ENCODE data around the gene NMD3.
"Not testable (repeated sequence)": the region's sequence is repeated elsewhere in the genome, so short reads cannot be mapped to it uniquely, and the experiment has no call there.

Gene NMD3

DNA sequence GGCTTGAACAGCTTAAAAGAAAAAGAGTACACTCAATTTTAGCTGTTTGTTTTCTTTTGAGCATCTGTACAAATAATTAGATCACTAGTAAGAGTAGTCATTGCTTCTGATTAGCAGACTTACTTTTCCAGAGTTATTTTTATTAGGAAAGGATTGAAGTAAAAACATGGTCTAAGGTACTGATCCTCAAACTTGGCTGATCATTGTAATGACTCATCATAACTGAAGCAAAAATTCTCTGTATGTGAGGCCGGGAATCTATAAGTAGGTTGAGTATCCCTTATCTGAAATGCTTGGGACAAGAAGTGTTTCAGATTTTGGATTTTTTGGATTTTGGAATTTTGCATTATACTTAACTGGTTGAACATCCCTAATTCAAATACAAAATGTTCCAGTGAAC is 12.4 kb downstream of the NMD3 start:
- DNase-seq, result no peak

DNA sequence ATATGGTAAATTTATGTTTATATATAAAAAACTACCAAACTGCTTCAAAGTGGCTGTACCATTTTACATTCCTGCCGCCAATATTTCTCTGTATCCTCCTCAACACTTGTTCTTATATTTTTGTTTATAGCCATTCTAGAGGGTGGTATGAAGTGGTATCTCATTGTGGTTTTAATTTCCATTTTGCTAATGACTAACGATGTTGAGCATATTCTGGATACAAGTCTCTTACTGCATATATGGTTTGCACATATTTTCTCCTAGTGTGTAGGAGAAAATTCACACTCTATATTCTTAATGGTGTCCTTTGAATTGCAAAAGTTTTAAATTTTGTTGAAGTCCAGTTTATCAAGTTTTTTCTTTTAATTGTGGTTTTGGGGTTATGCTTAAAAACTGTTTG is 15.1 kb downstream of the NMD3 start:
- DNase-seq, result no peak

DNA sequence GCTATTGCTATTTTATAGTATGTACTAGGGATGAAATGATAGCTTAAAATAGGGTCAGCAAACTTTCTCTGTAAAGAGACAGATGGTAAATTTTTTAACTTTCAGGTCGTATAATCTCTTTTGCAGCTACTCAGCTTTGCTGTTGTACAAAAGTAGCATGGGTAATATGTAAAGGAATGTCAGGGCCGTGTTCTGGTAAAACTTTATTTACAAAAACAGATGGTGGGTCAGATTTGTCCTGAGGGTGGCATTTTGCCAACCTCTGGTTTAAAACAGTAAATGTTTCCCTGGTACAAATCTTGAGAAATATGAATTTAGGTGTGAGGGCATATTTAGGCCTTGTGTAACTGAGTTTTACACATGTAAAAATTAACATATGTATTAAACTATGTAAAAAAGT is 18.6 kb downstream of the NMD3 start:
- DNase-seq, result no peak

DNA sequence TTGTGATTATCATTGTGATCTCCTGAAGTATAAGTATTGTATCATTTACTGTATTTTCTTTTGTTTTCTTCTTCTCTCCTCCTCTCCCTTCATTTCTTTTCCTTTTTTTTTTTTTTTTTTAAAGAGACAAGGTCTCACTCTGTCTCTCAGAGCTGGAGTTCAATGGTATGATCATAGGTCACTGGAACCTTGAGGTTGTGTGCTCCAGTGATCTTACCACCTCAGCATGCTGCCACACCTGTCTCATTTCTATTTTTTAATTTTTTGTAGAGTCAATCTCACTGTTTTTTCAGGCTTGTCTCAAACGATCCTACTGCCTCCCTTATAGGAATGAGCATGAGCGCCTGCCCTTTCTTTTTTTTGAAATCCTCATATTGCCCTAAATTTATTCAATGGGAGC is 23.4 kb downstream of the NMD3 start:
- DNase-seq, result no peak

DNA sequence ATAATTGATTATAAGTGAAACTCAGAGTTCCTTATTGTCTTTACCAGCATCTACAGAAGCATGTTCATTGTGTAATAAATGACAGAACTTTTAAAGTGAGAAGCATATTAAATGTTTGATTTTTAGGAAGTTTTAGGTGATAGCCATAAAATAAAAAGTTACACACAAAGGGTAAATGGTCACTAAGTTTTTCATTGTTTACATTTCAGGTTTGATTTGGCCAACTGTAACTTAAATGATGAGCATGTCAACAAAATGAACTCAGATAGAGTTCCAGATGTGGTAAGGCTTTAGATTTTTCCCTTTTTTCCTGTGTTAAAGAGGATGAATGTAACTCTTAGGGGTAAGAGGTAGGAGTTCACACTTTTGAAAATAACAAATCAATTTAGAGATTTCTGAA is 25.9 kb downstream of the NMD3 start:
- DNase-seq, result no peak

DNA sequence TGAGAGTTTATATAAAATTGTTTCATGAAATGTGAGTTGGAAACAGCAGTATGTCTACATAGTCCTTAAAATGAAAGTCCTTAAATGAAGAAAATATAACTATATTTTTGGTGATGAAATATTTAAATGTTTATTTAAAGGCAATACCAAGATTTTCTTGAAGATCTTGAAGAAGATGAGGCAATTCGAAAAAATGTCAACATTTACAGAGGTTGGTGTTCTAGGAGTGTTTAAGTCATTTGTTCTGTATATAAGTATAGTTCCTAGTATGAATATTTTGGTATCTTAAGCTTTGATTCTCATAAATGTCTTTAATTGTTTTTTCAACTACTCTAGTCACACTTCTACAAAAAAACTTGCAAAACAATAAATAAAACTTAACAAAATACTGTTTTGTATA is 29.0 kb downstream of the NMD3 start:
- DNase-seq, result no peak

DNA sequence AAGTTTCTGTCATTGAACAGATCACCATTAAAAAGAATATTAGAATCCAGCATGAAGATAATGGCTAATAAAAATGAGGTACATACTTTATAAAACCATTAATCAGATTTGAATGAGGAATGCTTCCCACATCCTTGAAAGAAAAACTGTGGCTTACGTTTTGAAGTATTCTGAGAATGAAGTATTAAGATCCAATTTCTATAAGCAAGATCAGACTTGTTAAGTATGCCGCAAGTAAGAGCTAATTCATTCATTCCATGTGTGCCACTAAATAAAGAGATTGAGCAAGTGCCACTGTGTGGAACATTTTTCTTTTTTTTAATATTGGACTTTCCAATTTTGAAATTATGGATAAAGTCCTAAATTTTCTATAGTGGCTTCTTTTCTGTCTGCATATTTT is 30.6 kb downstream of the NMD3 start:
- no peak for DNase-seq

DNA sequence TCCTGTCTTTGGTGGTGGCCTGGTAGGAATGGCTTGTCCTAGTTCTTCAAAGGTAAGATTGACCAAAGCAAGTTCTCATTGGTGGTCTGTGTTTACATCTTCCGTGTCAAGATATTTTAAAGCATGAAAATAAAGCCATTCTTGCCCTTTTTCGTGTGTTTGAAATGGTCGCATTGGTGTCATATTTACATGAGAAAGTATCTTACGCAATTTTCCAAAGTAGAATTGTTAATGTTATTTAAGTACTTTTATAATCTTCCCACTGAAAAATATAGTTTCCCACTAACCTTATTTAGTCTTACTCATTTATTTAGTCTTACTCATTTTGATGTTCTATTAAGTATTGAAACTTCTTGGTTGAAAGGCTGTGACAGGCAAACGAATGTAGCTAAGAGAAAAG is 31.0 kb downstream of the NMD3 start:
- no peak for DNase-seq

DNA sequence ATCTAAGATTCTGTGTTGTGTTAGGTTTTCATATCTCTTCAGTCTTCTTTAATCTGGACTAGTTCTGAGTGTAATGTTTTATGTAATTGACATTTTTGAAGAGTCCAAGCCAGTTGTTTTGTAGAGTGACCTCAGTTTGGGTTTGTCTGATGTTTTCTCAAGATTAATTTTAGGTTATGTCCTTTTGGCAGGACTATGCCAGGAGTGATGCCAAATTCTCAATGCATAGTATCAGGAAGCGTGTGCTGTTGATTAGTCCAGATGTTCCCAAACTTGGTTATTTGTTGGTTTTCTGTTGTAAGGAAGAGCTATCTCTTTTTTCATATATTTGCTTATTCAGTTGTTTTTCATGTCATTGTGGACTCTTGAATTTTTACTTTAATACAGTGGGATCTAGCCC is 32.6 kb downstream of the NMD3 start:
- no peak for DNase-seq

DNA sequence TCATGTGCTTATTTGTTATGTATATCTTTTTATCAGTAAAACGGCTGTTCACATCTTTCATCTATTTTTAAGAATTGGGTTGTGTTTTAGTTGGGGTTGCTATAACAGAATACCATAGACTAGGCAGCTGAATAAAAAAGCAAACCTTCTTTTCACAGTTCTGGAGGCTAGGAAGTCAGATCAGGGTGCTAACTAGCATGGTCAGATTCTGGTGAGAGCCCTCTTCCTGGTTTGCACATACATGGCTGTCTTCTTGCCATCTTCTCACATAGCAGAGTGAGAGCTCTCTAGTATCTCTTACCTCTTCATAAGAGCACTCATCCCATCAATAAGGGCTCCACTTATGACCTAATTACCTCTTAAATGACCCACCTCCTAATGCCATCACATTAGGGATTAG is 33.8 kb downstream of the NMD3 start:
- no peak for DNase-seq

DNA sequence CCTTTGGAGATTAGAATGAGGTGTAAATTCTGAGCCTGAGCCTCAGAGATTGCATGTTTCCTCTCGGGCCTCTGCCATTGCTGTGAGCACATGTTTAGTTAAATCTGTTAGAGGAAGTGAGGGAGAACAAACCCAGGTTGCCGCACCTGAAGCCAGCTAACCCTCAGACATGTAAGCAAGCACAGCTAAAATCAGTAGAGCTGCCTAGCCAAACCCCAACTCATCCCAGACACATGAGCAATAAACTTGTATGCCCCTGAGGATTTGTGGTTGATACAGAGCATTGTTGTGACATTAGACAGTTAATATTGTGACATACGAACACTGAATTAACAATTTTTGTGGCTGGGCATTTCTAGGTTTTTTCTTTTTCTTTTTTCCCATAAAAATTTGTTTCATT is 41.9 kb downstream of the NMD3 start:
- DNase-seq, result no peak

DNA sequence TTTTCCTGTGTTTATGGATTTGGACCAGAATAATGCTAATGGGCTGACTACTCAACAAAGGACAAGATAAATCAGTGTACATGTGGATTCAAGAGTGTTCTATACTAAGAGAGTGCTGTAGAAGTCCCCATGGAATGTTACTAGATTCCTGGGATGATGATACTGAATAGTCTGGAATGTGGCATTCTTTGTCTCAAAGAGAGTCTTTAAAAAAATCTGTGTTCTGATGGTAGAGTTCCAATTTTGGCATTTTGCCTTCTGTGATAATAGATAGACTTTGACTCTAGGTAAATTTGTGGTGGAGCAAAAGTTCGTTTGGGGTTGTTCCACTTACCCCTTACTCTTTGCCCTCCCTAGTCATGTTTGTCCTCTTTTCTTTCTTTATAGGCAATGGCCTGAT is 43.7 kb downstream of the NMD3 start:
- DNase-seq, result no peak

DNA sequence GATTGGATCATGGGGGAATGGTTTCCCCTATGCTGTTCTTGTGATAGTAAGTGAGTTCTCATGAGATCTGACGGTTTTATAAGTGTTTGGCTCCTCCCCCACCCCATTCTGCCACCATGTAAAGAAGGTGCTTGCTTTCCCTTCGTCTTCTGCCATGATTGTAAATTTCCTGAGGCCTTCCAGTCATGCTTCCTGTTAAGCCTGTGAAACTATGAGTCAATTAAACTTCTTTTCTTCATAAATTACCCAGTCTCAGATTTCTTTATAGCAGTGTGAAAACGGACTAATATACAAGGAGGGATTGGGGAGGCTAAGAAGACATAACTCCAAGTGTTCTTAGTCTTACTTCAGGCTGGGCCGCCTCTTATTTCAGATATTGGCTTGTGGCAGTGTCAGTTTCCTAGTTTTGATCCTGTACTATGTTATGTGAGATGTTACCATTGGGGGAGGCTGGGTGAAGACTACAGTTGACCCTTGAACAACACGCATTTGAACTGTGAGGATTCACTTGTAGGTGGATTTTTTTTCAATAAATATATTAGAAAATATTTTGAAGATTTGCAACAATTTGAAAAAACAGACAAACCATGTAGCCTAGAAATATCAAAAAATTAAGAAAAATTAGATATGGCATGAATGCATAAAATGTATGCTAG is 44.9 kb downstream of the NMD3 start:
- DNase-seq, result no peak

DNA sequence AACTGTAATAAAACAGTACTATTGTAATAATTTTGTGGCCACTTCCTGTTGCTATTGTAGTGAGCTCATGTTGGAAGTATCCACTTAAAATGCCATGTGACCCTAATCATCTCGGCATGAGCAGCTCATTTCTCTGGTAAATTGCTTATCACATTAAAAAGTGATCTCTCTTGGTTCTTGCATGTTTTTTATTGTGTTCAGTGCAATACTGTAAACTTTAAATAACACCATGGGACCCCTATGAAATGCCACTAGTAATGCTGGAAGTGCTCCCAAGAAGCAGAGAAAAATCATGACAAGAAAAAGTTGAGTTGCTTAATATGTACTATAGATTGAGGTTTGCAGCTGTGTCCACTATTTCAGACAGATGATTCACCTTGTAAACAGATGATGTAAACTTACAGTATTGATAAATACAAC is 45.6 kb downstream of the NMD3 start:
- no peak for DNase-seq

DNA sequence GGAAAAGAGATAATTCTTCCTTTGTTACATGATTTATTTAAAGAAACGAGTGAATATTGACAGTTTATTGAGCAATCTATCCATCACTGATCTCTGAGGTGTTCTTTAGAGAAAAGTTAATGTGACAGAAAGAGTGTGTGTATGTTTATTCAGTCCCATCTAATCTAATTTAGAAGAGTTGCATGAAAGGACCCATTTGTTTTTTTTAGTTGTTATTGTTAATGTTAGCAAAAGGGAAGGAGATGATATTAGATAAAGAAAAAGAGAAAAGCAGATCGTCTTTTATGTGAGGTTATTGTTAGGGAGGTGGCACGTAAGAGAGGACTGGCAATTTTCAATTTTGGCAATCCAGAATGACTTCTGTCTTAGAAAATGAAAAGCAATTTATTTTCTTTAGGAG is 46.5 kb downstream of the NMD3 start:
- DNase-seq, result no peak

DNA sequence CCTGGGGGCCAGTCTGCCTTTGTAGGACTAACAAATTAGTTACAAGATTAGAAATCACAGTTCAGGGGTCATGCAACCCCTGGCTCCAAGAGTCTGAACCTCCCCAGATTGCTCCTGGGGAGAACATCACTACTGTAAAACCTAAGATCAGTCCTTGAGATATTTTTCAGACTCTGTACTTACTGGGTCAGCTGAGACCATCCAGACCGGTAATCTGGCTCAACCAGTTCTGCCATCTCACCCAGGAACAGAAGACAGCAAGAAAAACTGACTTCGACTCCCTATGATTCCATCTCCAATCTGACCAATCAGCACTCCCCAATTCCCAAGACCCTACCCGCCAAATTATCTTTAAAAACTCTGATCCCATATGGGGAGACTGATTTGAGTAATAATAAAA is 47.5 kb downstream of the NMD3 start:
- DNase-seq, result no peak

DNA sequence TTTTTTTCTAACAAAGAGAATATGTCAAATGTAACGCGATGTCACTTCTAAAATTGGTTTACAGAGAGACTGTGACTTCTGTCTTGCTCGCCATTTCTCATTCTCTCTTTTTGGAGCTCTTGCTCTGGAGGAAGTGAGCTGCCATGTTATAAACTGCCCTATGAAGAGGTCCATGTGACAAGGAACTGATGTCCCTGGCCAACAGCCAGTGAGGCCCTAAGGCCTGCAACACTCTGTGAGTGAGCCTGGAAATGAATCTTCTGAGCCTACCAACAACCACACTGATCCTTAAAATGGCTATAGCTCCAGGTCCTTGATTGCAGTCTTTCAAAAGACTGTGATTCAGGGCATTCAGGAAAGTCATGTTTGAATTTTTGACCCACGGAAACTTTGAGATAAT is 49.9 kb downstream of the NMD3 start:
- no peak for DNase-seq

DNA sequence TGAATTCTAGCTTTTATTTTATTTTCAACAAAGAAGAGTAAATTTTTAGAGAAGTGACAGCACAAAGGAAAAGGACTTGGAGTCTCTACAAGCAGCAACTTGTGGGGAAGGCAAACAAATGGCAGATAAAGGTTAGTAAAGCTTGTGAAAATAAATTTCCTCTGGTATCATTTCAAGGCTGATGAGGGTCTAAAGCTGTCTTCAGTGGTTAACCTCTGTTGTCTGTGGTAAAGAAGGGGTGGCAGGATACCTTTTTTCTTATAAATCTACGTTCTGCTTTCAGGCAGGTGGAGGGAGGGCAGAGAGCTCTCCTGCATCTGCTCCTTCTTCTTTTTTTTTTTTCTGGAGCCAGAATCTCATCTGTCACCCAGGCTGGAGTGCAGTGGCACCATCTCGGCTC is 50.5 kb downstream of the NMD3 start:
- DNase-seq, result no peak

DNA sequence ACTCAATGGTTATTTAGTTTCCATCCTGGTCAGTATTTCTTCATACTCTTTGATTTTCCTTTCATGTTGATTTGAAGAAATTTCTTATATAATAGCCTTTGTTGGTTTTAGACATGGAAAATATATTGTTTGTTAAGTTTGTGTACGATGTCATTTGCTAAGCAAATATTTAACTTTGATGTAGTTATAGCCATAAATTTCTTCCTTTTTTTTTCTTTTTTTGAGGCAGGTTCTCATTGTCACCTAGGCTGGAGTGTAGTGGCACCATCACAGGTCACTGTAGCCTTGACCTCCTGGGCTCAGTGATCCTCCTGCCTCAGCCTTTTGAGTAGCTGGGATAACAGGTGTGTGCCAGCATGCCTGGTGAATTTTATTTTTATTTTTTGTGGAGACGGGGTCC is 51.4 kb downstream of the NMD3 start:
- no peak for DNase-seq

DNA sequence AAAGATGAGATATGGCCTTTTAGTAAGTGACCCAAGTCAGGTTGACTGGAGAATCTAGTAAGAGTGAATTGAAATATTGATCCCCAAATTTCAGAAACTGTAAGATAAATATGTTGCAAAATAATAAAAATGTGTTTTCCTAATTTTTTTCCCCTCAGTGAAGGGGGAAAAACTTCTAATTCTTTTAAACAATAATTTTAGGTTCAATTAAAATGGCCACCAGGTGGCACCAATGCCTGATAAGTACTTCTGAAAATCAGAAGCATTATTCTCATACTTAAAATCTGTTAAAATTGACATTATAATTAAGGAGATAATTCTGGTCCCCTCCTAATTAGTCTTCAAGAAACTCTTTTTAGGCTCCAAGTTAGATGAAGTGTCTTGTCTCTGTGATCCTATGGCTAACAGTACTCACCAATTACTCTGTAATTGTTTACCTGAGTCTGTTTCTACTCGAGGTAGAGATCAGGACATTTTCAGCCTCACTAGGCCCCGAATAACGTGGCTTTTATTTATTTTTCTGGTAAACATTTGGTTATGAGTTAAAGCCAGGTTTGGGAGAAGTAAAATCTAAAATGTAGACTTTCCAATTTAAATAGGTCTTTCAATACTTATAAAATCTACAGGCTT is 52.6 kb downstream of the NMD3 start:
- DNase-seq, result peak; percentile 21

DNA sequence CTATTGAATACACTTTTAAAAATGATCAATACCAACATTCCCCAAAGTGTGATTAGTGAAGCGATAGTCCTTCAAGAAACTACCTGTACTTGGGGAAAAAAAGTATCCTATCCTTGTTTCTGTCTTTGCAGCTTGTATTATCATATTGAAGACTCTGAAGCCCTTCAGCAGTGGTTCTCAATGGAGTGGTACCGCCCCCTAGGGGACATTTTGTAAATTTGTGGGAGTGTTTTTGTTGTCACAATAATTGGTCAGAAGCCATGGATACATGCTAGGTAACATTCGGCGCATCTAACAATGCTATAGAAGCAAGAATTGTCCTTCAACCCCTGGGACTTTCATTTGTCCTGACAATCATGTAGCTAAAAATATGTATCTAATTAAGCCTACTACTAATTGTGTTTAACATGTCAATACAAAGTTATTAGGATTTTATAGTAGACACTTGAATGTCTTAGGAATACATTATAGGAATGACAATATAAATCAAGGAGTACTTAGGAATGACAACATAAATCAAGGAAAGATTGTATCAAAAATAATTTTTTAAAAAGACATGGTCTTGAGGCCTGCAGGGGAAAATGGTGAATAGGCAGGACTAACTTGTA is 53.7 kb downstream of the NMD3 start:
- DNase-seq, result peak; percentile 66

DNA sequence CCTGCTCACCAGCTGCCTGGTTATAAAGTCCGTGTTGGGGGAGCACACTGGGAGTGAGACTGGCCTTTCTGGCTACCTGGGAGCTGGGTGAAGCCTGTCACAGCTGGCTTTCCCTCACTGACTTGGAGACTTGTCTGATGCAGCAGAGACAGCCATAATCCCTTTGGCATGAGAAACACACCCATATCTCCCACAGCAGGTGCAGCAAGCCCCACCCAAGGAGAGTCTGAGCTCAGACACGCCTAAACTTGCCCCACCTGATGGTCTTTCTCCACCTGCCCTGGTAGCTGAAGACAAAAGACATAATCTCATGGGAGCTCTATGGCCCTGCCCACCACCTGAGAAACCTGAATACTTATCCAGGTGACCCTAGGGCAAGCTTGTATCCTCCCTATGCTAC is 54.8 kb downstream of the NMD3 start:
- DNase-seq, result peak; percentile 93

DNA sequence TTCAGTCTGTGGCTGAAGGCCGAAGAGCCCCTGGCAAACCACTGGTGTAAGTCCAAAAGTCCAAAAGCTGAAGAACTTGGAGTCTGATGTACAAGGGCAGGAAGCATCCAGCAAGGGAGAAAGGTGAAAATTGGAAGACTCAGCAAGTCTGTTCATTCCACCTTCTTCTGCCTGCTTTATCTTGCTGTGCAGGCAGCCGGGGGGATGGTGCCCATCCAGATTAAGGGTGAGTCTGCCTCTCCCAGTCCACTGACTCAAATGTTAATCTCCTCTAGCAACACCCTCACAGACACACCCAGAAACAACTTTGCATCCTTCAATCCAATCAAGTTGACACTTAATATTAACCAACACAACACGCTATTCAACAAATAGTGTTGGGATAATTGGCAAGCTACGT is 61.3 kb downstream of the NMD3 start:
- DNase-seq, result not testable (repeated sequence)

DNA sequence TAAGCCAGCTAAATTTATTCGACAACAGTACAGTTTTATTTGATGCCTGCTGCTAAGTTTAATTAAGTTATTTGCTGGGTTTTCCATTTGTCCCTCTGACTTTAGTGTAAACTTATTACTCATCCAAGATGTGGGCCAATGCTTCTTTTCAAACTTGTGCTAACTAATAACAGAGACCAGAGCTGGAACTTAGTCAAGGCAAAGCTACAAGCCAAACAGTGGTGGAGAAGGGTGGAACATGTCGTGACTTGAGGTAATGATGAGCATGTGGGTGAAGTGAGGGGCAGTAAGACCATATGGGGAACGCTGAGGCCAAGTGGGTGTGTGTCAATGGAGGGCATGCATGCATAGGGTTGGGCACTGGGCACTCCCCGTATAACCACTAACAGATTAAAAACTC is 63.9 kb downstream of the NMD3 start:
- DNase-seq, result no peak

DNA sequence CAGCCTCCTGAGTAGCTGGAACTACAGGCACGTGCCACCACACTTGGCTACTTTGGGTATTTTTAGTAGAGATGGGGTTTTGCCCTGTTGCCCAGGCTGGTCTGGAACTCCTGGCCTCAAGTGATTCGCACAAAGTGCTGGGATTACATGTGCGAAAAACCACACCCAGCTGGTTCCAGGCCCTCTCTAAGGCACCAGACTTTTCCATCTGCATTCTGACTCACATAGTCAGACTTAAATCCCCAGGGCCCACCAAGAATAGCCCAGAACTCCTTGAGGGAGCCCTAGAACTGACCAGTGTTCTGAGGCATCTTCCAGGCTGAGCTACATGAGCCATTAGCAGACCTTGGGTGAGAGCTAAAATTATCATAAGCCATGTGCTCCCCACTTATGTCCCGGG is 68.1 kb downstream of the NMD3 start:
- no peak for DNase-seq
